Vagina (tissue), 2 donors: ENCODE data around the gene ARG2. TPM values are rescaled to one million over a fixed set of nuclear protein-coding genes. Genes with fewer than 3 reads are reported as not detected.
"Not testable (repeated sequence)": the region's sequence is repeated elsewhere in the genome, so short reads cannot be mapped to it uniquely, and the experiment has no call there.

Source experiments
- DNase-seq, 2 donors: peaks; one replicate each; pipeline ENCODE4 v3.0.0-alpha.2; 2017; ENCODE audit errors: extremely low spot score in 2 of 2
- H3K27ac ChIP-seq: fragments of 200-600 bp; sonication (generic); one replicate; pipeline ENCODE4 v1.5.1; 2019
- H3K27me3 ChIP-seq: fragments of 200-600 bp; sonication (generic); one replicate; pipeline ENCODE4 v1.5.1; 2019
- H3K36me3 ChIP-seq, 2 donors: fragments of 200-600 bp; sonication (generic); one replicate each; pipeline ENCODE4 v1.5.1; 2017 to 2019
- H3K4me1 ChIP-seq: fragments of 200-600 bp; sonication (generic); one replicate; pipeline ENCODE4 v1.5.1; 2019
- H3K4me3 ChIP-seq, 2 donors: fragments of 200-600 bp; sonication (generic); 1 replicate in 1 of 2; 2 replicates in 1 of 2; pipeline ENCODE4 v1.5.1; 2016 to 2019
- H3K9me3 ChIP-seq: fragments of 200-600 bp; sonication (generic); one replicate; pipeline ENCODE4 v1.5.1; 2019
- CTCF ChIP-seq, 3 experiments: fragments of 450-650 bp in 2 of 3; fragments of 200-600 bp in 1 of 3; sonication (generic) in 1 of 3; IDR thresholded peaks; one replicate each; pipeline ENCODE4 v1.5.1; 2017 to 2019; ENCODE audit warnings: antibody characterized with exemption in 3 of 3, mild to moderate bottlenecking in 2 of 3, moderate library complexity in 2 of 3
- POLR2A ChIP-seq, 2 donors: fragments of 450-650 bp; IDR thresholded peaks; one replicate each; pipeline ENCODE4 v1.6.1; 2017; ENCODE audit warnings: antibody characterized with exemption in 2 of 2, mild to moderate bottlenecking in 2 of 2, moderate library complexity in 2 of 2
- POLR2AphosphoS5 ChIP-seq, 2 donors: sonication (generic); formaldehyde crosslinking; IDR thresholded peaks; one replicate each; pipeline ENCODE4 v1.9.0; 2017; ENCODE audit warnings: antibody characterized with exemption in 2 of 2, mild to moderate bottlenecking in 2 of 2, low read depth in 1 of 2; ENCODE audit not compliant: insufficient read depth in 1 of 2
- intact Hi-C: fragments of 100-400 bp; cut with DNase I; formaldehyde crosslinking; loops from one replicate; pipeline ENCODE4 v1.15.1; 2023
- total RNA-seq: library from RNA; depleted of rRNA; stranded (reverse); fragments of >200 nt; gene quantifications from one replicate; pipeline ENCODE4 v1.2.3, GENCODE V29; 2016

The ARG2 gene
- total RNA-seq, 1 donor from 2014 or later = 14.2 TPM

- DNase-seq = peak in 1 of 2 donors; percentile 27
- peaks cover 0 to 10% of the 10 kb centered on the region in 2 donors for H3K36me3 ChIP-seq
- H3K4me1 ChIP-seq = no peaks in the 10 kb centered on the region
- H3K27ac ChIP-seq = no peak overlapping the region
- no peaks in the 10 kb centered on the region for H3K27me3 ChIP-seq
- H3K9me3 ChIP-seq = no peaks in the 10 kb centered on the region
- no peak overlapping the region for H3K4me3 ChIP-seq
- intact Hi-C loops = loop anchor here (10.0 kb wide), 1 partner anchor 121 kb away; the partner anchor contains the start of gene RDH12
- peak; percentile 20 to 48 (median 39) for TF ChIP-seq CTCF (IDR thresholded peaks at IDR 0.05)
- no peak for TF ChIP-seq POLR2A (IDR thresholded peaks at IDR 0.05)
- TF ChIP-seq POLR2AphosphoS5 (IDR thresholded peaks at IDR 0.05; ENCODE audit: insufficient read depth in 1 of 2, low read depth in 1 of 2) = no peak
Measured at GRCh38 chr14:67583711-67584644, 35.7 kb upstream of the ARG2 start.

DNA sequence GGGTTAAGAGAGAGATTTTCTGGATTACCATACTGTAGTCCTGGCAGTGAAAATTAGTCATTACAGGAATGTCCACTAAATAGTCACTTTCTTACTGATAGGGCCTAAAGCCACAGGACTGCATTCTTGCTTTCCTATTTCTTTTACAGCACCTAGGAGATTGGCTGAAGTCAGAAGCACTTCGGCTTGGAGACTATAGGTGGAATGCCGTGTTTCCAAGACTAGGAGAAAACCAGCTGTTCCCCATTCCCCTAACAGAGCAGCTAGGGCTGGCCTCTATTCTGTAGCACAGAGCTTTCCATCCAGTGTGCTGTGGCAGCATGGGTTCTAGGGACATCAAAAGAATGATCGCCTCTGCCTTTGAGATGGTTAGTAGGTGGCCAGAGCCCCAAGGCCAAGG is 34.7 kb upstream of the ARG2 start:
- TF ChIP-seq CTCF (IDR thresholded peaks at IDR 0.05) (no peak), POLR2AphosphoS5 (IDR thresholded peaks at IDR 0.05; ENCODE audit: insufficient read depth in 1 of 2, low read depth in 1 of 2) (no peak), POLR2A (IDR thresholded peaks at IDR 0.05) (no peak)
- DNase-seq = peak in 1 of 2 donors; percentile 71
- no peak overlapping the region for H3K4me3 ChIP-seq
- peaks cover 0 to 18% of the 10 kb centered on the region in 2 donors for H3K36me3 ChIP-seq
- H3K27me3 ChIP-seq = no peaks in the 10 kb centered on the region
- H3K9me3 ChIP-seq = no peaks in the 10 kb centered on the region
- H3K4me1 ChIP-seq = no peaks in the 10 kb centered on the region
- intact Hi-C loops = loop anchor here (10.0 kb wide), 1 partner anchor 120 kb away; the partner anchor contains the start of gene RDH12
- H3K27ac ChIP-seq = no peak overlapping the region

DNA sequence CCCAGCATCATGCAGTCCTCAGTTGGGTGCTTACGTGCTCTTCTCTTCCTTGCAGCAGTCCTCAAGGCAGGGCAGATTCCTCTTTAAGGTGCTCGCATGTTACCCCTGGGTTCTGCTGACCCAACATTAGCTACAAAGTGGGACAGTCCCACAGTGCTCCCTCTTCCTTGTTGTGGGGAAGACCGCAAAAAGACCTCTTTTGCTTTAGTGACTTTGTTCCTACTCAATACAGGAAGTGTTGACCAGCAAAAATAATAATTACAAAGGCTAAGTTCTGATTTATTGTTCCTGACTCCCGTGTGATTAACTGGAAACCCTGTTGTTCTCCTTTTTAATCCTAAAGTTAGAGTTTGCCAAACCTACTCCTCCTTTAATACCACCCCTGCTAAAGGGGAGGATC is 33.4 kb upstream of the ARG2 start:
- Histone ChIP-seq H3K4me3 (no peak overlapping the region), H3K4me1 (no peaks in the 10 kb centered on the region), H3K9me3 (no peaks in the 10 kb centered on the region), H3K36me3 (peaks cover 0 to 27% of the 10 kb centered on the region in 2 donors), H3K27ac (no peak overlapping the region), H3K27me3 (no peaks in the 10 kb centered on the region)
- no peak for DNase-seq
- intact Hi-C loops = loop anchor here (10.0 kb wide), 1 partner anchor 118 kb away; the partner anchor contains the start of gene RDH12
- no peak for TF ChIP-seq CTCF (IDR thresholded peaks at IDR 0.05)
- no peak for TF ChIP-seq POLR2A (IDR thresholded peaks at IDR 0.05)
- no peak for TF ChIP-seq POLR2AphosphoS5 (IDR thresholded peaks at IDR 0.05; ENCODE audit: insufficient read depth in 1 of 2, low read depth in 1 of 2)

DNA sequence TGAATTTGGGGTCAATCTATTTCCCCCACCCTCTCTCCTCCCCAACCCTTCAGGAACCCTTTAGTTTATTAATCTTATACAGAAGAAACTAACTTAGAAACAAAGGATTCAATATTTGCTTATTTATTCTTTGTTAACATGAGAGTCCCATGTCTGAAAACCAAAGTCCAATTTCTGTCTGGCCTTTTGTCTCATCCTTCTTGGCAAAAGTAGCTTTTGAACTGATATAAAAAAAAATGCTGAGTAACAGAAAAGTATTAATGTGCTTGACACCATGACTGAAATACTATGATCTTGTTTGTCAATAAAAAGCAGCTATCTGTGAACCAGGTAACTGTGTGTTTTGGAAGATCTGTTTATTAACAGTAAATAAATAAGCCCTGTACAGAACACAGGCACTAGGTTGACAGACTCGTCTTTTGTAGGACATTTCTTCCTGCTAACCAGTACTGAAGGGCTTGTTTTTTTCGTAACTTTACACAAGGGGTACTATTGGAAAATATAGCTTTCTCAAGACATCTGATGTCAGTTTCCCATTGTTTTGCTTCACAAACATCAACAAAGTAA is 30.4 kb upstream of the ARG2 start:
- Histone ChIP-seq H3K27me3 (no peaks in the 10 kb centered on the region), H3K4me3 (no peak overlapping the region), H3K9me3 (no peaks in the 10 kb centered on the region), H3K27ac (no peak overlapping the region), H3K36me3 (peaks cover 0 to 45% of the 10 kb centered on the region in 2 donors), H3K4me1 (no peaks in the 10 kb centered on the region)
- no peak for DNase-seq
- intact Hi-C loops = loop anchor here (10.0 kb wide), 1 partner anchor 116 kb away; the partner anchor contains the start of gene RDH12
- no peak for TF ChIP-seq POLR2AphosphoS5 (IDR thresholded peaks at IDR 0.05; ENCODE audit: insufficient read depth in 1 of 2, low read depth in 1 of 2)
- no peak for TF ChIP-seq POLR2A (IDR thresholded peaks at IDR 0.05)
- TF ChIP-seq CTCF (IDR thresholded peaks at IDR 0.05) = no peak

GRCh38 chr14:67593650-67594049 is 26.1 kb upstream of the ARG2 start:
- H3K27me3 ChIP-seq, DNase-seq, H3K9me3 ChIP-seq, H3K27ac ChIP-seq, H3K4me3 ChIP-seq, H3K4me1 ChIP-seq, intact Hi-C loops: not testable (repeated sequence)
- peaks cover 0 to 38% of the 10 kb centered on the region in 2 donors for H3K36me3 ChIP-seq
